Ovary (tissue), 9 donors: ENCODE measurements around the gene VGLL4. TPM values are rescaled to one million over a fixed set of nuclear protein-coding genes. Genes with fewer than 3 reads are reported as not detected.

ENCODE experiments used
- DNase-seq, 5 donors: peaks; one replicate each; pipeline ENCODE4 v3.0.0-alpha.2; 2019 to 2020
- H3K27ac ChIP-seq, 2 donors: fragments of 200-600 bp; one replicate each; pipeline versions ENCODE4 v1.5.1 to v1.8.0; 2019 to 2022
- H3K27me3 ChIP-seq: fragments of 200-600 bp; one replicate; pipeline ENCODE4 v1.8.0; 2022
- H3K36me3 ChIP-seq: fragments of 200-600 bp; sonication (generic); one replicate; pipeline ENCODE4 v1.5.1; 2019
- H3K4me1 ChIP-seq: one replicate; pipeline ENCODE4 v1.8.1; 2013; ENCODE audit warnings: mild to moderate bottlenecking, moderate library complexity; ENCODE audit not compliant: insufficient read depth
- H3K4me3 ChIP-seq: fragments of 200-600 bp; sonication (generic); one replicate; pipeline ENCODE4 v1.5.1; 2017
- H3K9me3 ChIP-seq, 2 donors: fragments of 200-600 bp in 1 of 2; sonication (generic) in 1 of 2; one replicate each; pipeline versions ENCODE4 v1.5.1 to v1.8.1; 2013 to 2019; ENCODE audit warnings: mild to moderate bottlenecking in 1 of 2, moderate library complexity in 1 of 2
- EP300 ChIP-seq: sonication (generic); formaldehyde crosslinking; IDR thresholded peaks from one replicate; pipeline ENCODE4 v1.6.1; 2017; ENCODE audit warnings: antibody characterized with exemption
- POLR2A ChIP-seq: fragments of 450-650 bp; IDR thresholded peaks from one replicate; pipeline ENCODE4 v1.6.1; 2017; ENCODE audit warnings: antibody characterized with exemption, mild to moderate bottlenecking, moderate library complexity
- WGBS, 3 donors: extraction: QIAGEN DNeasy Blood & Tissue Kit in 1 of 3; methylation state at CpG; one replicate each; pipeline versions ENCODE4 v1.1.5 to v1.1.7; 2013 to 2017; 5-methylcytosine and 5-hydroxymethylcytosine counted together
- intact Hi-C, 4 donors: fragments of 100-400 bp; cut with DNase I; formaldehyde crosslinking; loops; one replicate each; pipeline versions ENCODE4 v1.11.0 to v1.15.1; 2022 to 2023
- polyA plus RNA-seq, 2 donors: library from polyadenylated mRNA; stranded (reverse); fragments of 200-250 nt in 1 of 2; fragments of 350-450 nt in 1 of 2; fragmentation: Illumina TruSeq in 1 of 2; extraction: RNeasy Lipid Tissue Mini Kit (QIAGEN cat#74804) in 1 of 2; gene quantifications; one replicate each; pipeline ENCODE4 v1.2.3, GENCODE V29; 2013 to 2014
- total RNA-seq, 7 donors: library from RNA; depleted of rRNA in 2 of 7; stranded (reverse); fragments of >200 nt in 2 of 7; fragmentation: NEBNext Ultra II Directional in 3 of 7; extraction: Animal tissue kit (Norgen Biotek cat#: 25700) in 3 of 7; gene quantifications; one replicate each; pipeline versions ENCODE4 v1.1.0 to v1.2.4, GENCODE V29; 2016 to 2023
- TF ChIP-seq, protein P1 (sequence below), 3 donors: fragments of 450-650 bp in 2 of 3; fragments of 200-600 bp in 1 of 3; IDR thresholded peaks; one replicate each; pipeline versions ENCODE4 v1.5.1 to v1.8.0; 2016 to 2022; ENCODE audit warnings: antibody characterized with exemption in 3 of 3, mild to moderate bottlenecking in 1 of 3
- donor health status: DM: no; HTN: no; CAD: no; lungs with moderate emphysema.
- donor health status: DM: no; HTN: no; CAD: no.
- donor health status: Bipolar disorder and iron deficiency.
- donor health status: DM: yes; HTN: yes; CAD: no.
- donor health status: DM: no; HTN: no; CAD: no.
- donor health status: DM: yes; HTN: yes; CAD: no.

The VGLL4 gene
- total and polyA plus RNA-seq, 9 donors: 73.2 to 120 (median 106) TPM

DNA sequence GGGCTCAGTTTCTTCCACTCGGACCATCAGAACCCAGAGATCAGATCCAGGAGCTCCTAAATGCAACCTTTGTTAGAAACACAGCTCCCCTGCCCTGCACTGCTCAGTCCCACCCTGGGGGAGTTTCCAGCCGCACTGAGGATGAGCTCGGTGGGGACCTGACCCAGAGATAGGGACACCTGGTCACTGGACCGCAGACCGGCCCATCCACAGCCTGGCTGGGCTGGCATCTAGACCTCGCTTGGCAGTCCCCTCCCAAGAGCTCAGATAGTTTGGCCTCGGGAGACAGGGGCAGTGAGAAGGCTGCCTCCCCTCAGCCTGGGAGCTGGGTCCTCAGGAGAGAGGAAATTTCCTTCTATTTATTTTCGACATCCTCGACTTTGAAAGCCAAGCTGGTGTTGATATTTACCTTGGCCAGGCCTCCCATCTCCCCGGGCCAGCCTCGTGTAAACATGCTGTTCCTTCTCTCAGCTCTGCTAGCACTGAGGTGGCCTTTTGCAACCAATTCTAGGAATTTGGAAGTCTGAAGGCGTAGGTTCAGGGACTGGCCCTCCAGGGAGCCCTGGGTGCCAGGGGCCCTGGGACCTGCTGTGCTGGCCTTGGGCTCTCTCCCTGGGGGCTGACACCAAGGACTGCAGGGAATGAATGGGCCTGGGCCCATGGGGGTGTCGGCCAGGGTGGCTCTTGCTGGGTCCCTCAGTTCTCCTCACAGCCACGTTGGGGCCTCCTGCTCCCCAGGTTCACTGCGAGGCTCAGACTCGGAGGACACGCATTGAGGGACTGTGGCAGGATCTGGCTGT is 90.1 kb downstream of the VGLL4 start:
- H3K4me3 ChIP-seq: no peak overlapping the region
- H3K9me3 ChIP-seq: no peaks in the 10 kb centered on the region
- H3K4me1 ChIP-seq: peaks cover 35% of the 10 kb centered on the region
- intact Hi-C loops: no loop called here
- H3K27ac ChIP-seq: peak overlapping the region; percentile 61 to 74
- peak; percentile 58 to 79 (median 68) for DNase-seq
- no peaks in the 10 kb centered on the region for H3K36me3 ChIP-seq
- H3K27me3 ChIP-seq: no peaks in the 10 kb centered on the region
- WGBS, 3 donors: 14 to 37% (median 34%) methylated on average over 17 of the region's 17 CpGs
- TF ChIP-seq EP300: peak; percentile 31
- TF ChIP-seq, protein P1, sequence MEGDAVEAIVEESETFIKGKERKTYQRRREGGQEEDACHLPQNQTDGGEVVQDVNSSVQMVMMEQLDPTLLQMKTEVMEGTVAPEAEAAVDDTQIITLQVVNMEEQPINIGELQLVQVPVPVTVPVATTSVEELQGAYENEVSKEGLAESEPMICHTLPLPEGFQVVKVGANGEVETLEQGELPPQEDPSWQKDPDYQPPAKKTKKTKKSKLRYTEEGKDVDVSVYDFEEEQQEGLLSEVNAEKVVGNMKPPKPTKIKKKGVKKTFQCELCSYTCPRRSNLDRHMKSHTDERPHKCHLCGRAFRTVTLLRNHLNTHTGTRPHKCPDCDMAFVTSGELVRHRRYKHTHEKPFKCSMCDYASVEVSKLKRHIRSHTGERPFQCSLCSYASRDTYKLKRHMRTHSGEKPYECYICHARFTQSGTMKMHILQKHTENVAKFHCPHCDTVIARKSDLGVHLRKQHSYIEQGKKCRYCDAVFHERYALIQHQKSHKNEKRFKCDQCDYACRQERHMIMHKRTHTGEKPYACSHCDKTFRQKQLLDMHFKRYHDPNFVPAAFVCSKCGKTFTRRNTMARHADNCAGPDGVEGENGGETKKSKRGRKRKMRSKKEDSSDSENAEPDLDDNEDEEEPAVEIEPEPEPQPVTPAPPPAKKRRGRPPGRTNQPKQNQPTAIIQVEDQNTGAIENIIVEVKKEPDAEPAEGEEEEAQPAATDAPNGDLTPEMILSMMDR (IDR thresholded peaks at IDR 0.05): no peak

DNA sequence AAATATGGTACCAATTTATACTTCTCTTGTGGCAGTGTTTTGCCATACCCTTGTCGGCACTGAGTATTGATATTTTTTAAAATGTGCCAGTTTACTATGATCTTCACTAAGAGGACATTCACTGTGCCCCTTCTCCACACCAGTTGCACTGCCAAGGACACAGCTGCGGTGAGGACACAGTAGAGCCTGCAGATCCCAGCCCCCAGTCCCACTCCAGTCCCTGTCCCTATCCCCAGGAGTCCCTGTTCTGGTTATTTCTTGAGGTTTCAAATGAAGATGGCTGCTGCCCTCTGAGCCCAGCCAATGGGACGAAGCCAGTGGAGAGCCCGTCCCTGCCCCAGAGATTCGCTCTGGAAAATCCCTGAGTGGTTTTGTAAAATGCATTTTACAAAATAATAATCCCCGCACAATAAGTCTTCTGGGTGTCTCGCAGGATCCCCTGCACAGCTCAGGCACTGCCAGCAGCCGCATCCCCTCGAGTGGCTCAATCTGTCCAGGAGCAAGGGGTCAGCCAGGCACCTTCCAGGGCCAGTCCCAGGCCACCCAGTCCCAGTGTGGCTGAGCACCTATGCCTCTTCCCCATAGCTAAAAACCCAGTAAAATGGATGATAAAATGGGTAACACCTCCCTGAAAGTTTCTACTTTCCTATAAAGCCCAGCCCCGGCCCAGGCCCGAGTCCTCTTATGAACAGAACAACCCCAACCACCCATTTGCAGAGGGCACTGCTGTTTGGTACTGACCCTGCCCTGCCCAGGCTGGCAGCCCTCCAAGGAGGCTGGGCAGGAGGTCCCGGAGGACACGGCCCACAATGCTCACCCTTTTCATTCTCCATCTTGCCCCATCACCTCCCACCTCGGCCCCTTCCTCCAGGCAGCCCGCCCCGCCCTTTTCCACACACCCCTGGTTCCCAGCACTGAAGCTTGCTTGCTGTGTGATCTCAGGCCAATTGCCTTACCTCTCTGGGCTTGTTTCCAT is 91.1 kb downstream of the VGLL4 start:
- TF ChIP-seq POLR2A: no peak
- no peaks in the 10 kb centered on the region for H3K36me3 ChIP-seq
- no peak overlapping the region for H3K4me3 ChIP-seq
- intact Hi-C loops: no loop called here
- H3K4me1 ChIP-seq: peaks cover 32% of the 10 kb centered on the region
- DNase-seq: peak in 2 of 5 donors; percentile 44 to 52
- no peaks in the 10 kb centered on the region for H3K27me3 ChIP-seq
- H3K9me3 ChIP-seq: no peaks in the 10 kb centered on the region
- 89 to 92% (median 91%) methylated on average over 16 of the region's 16 CpGs for WGBS, 3 donors
- peak overlapping the region in 1 of 2 donors; percentile 74 for H3K27ac ChIP-seq

DNA sequence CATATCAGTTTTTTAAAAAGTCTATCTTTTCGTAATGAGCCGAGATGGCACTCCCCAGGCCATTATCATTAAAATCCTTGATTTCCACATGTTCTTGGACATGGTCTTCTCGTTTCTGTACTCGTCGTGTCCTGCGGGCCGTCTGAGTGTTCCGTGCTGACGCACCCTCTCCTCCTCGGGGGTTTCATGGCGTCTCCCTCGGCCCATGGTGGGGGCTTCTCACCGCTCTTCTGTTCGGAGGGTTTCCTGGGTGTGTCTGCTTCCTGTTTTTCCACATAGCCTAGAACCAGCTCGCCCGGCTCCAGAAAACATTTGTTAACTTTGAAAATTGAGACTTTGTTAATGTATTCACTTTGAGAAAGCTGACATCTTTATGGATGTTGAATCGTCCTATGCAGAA is 92.7 kb downstream of the VGLL4 start:
- TF ChIP-seq, protein P1 (IDR thresholded peaks at IDR 0.05): no peak
- TF ChIP-seq EP300 (no peak), POLR2A (no peak)
- peak in 2 of 5 donors; percentile 22 to 33 for DNase-seq
- H3K27me3 ChIP-seq: no peaks in the 10 kb centered on the region
- 87 to 91% (median 91%) methylated on average over 17 of the region's 17 CpGs for WGBS, 3 donors
- H3K9me3 ChIP-seq: no peaks in the 10 kb centered on the region
- H3K36me3 ChIP-seq: no peaks in the 10 kb centered on the region
- no peak overlapping the region for H3K4me3 ChIP-seq
- intact Hi-C loops: no loop called here
- no peak overlapping the region for H3K27ac ChIP-seq
- peaks cover 27% of the 10 kb centered on the region for H3K4me1 ChIP-seq

DNA sequence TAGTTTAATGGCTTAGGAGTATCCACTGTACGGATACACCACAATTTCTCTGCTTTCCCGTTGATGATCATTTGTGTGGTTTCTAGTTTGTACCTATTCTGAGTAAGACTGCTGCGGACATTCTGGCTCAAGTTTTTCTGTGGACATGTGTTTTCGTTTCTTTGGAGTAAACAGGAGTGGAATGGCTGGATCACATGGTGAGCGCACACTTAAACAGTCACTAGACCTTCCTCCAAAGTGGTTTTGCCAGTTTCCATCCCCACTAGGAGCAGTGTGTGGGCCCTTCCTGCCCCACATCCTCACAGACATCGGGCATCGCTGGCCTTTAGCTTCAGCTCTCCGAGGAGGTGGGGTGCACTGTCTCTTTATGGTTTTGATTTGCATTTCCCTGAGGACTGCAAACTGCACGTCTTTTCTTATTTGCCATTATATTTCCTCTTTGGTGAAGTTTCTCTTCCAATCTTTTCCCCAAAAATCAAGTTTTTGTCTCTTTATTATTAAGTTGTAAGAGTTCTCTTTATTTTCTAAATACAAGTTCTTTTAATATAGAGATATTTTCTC is 94.1 kb downstream of the VGLL4 start:
- no peaks in the 10 kb centered on the region for H3K36me3 ChIP-seq
- TF ChIP-seq, protein P1 (IDR thresholded peaks at IDR 0.05): no peak
- TF ChIP-seq POLR2A (no peak), EP300 (no peak)
- peak overlapping the region in 1 of 2 donors; percentile 22 for H3K27ac ChIP-seq
- H3K4me3 ChIP-seq: no peak overlapping the region
- WGBS, 3 donors: 59 to 72% (median 66%) methylated on average over 9 of the region's 9 CpGs
- H3K4me1 ChIP-seq: peaks cover 19% of the 10 kb centered on the region
- H3K9me3 ChIP-seq: no peaks in the 10 kb centered on the region
- no peaks in the 10 kb centered on the region for H3K27me3 ChIP-seq
- intact Hi-C loops: no loop called here
- no peak for DNase-seq
